ENCODE results near the gene RPL37A.

RPL37A gene

DNA sequence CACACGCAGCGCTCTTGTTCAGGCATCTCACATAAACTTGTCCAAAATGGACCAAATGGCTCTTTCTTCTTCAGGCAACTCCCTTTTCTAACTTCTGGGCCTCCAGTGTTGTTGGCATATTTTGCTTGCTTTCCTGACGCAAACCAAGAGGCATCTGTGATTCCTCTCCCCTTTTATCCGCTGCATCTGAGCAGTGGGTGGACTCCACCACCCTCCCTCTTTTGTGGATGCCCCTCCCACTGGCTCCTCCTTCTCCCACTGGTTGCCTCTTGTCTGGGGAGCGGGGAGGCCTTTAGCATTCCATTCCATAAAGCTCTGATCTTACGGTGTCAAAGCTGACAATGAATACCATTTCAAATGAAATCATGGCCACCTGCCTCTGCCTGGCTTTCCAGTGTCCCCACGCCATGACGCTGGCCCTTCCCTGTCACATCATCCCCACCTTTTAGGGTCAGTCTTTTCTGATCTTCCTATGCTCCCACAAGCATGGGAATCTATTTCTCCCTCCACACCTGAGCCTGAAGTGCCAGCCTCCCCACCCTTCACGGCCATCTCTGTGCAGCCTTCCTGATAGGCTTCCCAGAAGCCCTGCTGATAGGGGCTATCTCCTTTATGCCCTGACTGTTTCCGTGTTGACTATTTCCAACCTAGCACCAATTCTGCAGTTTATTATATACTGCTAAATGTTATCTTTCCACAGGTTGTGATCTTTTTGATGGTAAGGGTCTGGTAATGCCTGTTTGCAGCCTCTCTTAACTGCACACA is 51.5 kb downstream of the RPL37A start:
- H3K27ac ChIP-seq (ENCODE audit: low read depth, low read length), result no peak overlapping the region
- H4K20me1 ChIP-seq (ENCODE audit: low read depth, low read length), result no peaks in the 10 kb centered on the region
- H3K9ac ChIP-seq (ENCODE audit: low read length), result no peak overlapping the region
- TF ChIP-seq EZH2phosphoT487 (conservative IDR thresholded peaks at IDR 0.05; ENCODE audit: low read length), result no peak
- TF ChIP-seq, protein P1, sequence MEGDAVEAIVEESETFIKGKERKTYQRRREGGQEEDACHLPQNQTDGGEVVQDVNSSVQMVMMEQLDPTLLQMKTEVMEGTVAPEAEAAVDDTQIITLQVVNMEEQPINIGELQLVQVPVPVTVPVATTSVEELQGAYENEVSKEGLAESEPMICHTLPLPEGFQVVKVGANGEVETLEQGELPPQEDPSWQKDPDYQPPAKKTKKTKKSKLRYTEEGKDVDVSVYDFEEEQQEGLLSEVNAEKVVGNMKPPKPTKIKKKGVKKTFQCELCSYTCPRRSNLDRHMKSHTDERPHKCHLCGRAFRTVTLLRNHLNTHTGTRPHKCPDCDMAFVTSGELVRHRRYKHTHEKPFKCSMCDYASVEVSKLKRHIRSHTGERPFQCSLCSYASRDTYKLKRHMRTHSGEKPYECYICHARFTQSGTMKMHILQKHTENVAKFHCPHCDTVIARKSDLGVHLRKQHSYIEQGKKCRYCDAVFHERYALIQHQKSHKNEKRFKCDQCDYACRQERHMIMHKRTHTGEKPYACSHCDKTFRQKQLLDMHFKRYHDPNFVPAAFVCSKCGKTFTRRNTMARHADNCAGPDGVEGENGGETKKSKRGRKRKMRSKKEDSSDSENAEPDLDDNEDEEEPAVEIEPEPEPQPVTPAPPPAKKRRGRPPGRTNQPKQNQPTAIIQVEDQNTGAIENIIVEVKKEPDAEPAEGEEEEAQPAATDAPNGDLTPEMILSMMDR (IDR thresholded peaks at IDR 0.05; ENCODE audit: insufficient read depth, low read length, poor library complexity, severe bottlenecking), result no peak
- H3K9me2 ChIP-seq (replicated peaks; ENCODE audit: insufficient read depth, low read length), result no peaks in the 10 kb centered on the region
- no peak overlapping the region for H3K4me2 ChIP-seq (ENCODE audit: low read depth, low read length, poor library complexity, severe bottlenecking)
- H3K27me3 ChIP-seq (ENCODE audit: low read length), result no peaks in the 10 kb centered on the region
- H3K36me3 ChIP-seq (ENCODE audit: low read length), result no peaks in the 10 kb centered on the region
- H3K9me3 ChIP-seq (ENCODE audit: insufficient read depth, low read length), result no peaks in the 10 kb centered on the region
- H2AFZ ChIP-seq (ENCODE audit: low read depth, low read length, severe bottlenecking), result no peak overlapping the region
- no peaks in the 10 kb centered on the region for H3F3A ChIP-seq (ENCODE audit: insufficient read depth)
- H3K79me2 ChIP-seq (ENCODE audit: insufficient read depth, low read length), result no peaks in the 10 kb centered on the region
- H3K4me3 ChIP-seq (ENCODE audit: insufficient read depth, low read length, poor library complexity, severe bottlenecking), result no peak overlapping the region

DNA sequence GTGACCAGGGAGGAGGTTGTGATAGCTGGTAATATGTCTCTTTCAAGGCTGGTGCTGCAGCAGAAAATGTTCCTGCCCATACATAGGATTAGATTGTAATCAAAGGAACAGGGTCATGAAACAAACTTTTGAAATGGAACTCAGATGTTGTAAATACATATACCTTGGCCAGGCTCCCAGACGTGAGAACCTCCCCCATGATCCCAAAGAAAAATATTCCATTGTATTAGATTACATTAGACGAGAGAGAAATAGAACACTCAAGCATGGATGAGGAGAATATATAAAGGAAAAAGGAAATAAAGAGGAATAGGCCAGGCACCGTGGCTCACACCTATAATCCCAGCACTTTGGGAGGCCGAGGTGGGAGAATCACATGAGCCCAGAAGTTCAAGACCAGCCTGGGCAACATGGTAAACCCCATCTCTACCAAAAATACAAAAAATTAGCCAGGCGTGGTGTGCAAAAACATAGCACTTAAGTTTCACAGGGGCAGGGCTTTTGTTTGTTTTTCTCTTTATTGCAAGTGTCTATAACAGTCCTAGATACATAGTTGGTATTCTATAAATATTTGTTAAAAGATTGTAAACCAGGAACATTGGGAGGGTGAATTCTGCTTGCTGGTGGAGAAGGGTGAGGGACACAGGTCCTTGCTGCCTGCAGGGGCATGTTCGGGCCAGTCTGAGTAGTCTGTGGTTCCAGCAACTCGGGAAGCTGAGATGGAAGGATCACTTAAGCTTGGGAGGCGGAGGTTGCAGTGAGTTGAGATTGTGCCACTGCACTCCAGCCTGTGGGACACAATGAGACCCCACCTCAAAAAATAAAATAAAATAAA is 52.8 kb downstream of the RPL37A start:
- no peaks in the 10 kb centered on the region for H3K9me3 ChIP-seq (ENCODE audit: insufficient read depth, low read length)
- H3K9me2 ChIP-seq (replicated peaks; ENCODE audit: insufficient read depth, low read length), result no peaks in the 10 kb centered on the region
- H4K20me1 ChIP-seq (ENCODE audit: low read depth, low read length), result no peaks in the 10 kb centered on the region
- no peak overlapping the region for H3K27ac ChIP-seq (ENCODE audit: low read depth, low read length)
- H3K4me3 ChIP-seq (ENCODE audit: insufficient read depth, low read length, poor library complexity, severe bottlenecking), result no peak overlapping the region
- H3K36me3 ChIP-seq (ENCODE audit: low read length), result no peaks in the 10 kb centered on the region
- no peak overlapping the region for H2AFZ ChIP-seq (ENCODE audit: low read depth, low read length, severe bottlenecking)
- H3K27me3 ChIP-seq (ENCODE audit: low read length), result no peaks in the 10 kb centered on the region
- H3K9ac ChIP-seq (ENCODE audit: low read length), result no peak overlapping the region
- H3K4me2 ChIP-seq (ENCODE audit: low read depth, low read length, poor library complexity, severe bottlenecking), result no peak overlapping the region
- H3F3A ChIP-seq (ENCODE audit: insufficient read depth), result no peaks in the 10 kb centered on the region
- TF ChIP-seq, protein P1 (IDR thresholded peaks at IDR 0.05; ENCODE audit: insufficient read depth, low read length, poor library complexity, severe bottlenecking), result no peak
- no peak for TF ChIP-seq EZH2phosphoT487 (conservative IDR thresholded peaks at IDR 0.05; ENCODE audit: low read length)
- H3K79me2 ChIP-seq (ENCODE audit: insufficient read depth, low read length), result no peaks in the 10 kb centered on the region

DNA sequence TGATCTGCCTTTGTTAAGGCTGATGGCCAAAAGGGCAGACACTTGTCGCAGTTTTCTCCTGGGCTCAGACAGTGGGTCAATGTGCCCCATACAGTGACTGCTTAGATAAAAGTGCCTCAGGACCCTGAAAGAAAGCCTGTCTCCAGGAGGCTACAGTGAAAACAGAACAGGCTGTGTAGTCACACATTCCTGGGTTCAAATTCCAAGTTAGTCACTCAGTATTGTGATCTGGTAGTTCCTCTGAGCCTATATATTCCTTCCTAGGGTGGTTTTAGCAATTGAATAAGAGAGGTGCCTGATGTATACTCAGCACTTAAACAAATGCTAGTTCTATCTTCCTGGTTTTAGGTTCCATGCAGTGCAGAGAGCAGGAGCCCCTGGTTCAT is 54.4 kb downstream of the RPL37A start:
- Histone ChIP-seq H3K9me2 (replicated peaks; ENCODE audit: insufficient read depth, low read length) (no peaks in the 10 kb centered on the region), H2AFZ (ENCODE audit: low read depth, low read length, severe bottlenecking) (no peak overlapping the region), H3K36me3 (ENCODE audit: low read length) (no peaks in the 10 kb centered on the region), H3K27ac (ENCODE audit: low read depth, low read length) (no peak overlapping the region), H3K4me3 (ENCODE audit: insufficient read depth, low read length, poor library complexity, severe bottlenecking) (no peak overlapping the region), H4K20me1 (ENCODE audit: low read depth, low read length) (no peaks in the 10 kb centered on the region), H3F3A (ENCODE audit: insufficient read depth) (no peaks in the 10 kb centered on the region), H3K4me2 (ENCODE audit: low read depth, low read length, poor library complexity, severe bottlenecking) (no peak overlapping the region), H3K9ac (ENCODE audit: low read length) (no peak overlapping the region), H3K9me3 (ENCODE audit: insufficient read depth, low read length) (no peaks in the 10 kb centered on the region), H3K27me3 (ENCODE audit: low read length) (no peaks in the 10 kb centered on the region), H3K79me2 (ENCODE audit: insufficient read depth, low read length) (no peaks in the 10 kb centered on the region)
- TF ChIP-seq EZH2phosphoT487 (conservative IDR thresholded peaks at IDR 0.05; ENCODE audit: low read length), result no peak
- TF ChIP-seq, protein P1 (IDR thresholded peaks at IDR 0.05; ENCODE audit: insufficient read depth, low read length, poor library complexity, severe bottlenecking), result no peak
